ENCODE data around the gene CIBAR2.

Gene CIBAR2

DNA sequence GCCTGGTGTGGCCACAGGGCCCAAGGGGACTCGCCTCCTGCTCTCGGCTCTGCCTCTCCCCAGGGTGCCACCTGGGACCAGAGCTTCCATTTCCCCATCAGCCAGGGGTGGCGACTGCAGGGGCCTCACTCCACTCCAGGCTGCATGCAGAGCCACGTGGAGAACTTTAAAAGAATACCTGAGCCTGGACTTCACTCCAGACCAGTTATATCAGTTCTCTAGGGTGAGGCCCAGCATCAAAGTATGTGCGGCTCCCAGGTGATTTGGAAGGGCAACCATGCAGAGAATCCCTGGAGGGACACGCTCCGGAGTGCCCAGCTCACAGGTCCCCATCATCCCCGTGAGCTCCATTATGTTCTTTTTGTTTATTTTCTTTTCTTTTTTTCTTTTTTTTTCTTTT, 44.8 kb downstream of the CIBAR2 start:
- H3K4me3 ChIP-seq (ENCODE audit: low read depth, low read length), result no peak overlapping the region
- TF ChIP-seq, protein P1, sequence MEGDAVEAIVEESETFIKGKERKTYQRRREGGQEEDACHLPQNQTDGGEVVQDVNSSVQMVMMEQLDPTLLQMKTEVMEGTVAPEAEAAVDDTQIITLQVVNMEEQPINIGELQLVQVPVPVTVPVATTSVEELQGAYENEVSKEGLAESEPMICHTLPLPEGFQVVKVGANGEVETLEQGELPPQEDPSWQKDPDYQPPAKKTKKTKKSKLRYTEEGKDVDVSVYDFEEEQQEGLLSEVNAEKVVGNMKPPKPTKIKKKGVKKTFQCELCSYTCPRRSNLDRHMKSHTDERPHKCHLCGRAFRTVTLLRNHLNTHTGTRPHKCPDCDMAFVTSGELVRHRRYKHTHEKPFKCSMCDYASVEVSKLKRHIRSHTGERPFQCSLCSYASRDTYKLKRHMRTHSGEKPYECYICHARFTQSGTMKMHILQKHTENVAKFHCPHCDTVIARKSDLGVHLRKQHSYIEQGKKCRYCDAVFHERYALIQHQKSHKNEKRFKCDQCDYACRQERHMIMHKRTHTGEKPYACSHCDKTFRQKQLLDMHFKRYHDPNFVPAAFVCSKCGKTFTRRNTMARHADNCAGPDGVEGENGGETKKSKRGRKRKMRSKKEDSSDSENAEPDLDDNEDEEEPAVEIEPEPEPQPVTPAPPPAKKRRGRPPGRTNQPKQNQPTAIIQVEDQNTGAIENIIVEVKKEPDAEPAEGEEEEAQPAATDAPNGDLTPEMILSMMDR (IDR thresholded peaks at IDR 0.05; ENCODE audit: low read depth, low read length), result no peak

DNA sequence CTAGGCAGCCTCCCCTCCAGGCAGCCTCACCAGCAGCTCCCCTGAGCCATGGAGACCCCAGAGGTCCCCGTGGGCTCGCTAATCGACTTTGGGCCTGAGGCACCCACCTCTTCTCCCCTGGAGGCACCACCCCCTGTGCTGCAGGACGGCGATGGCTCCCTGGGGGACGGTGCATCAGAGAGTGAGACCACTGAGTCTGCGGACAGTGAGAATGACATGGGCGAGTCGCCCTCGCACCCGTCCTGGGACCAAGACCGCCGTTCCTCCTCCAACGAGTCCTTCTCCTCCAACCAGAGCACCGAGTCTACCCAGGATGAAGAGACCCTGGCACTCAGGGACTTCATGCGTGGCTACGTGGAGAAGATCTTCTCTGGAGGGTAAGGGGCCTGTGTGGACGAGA, 45.2 kb downstream of the CIBAR2 start:
- H3K4me3 ChIP-seq (ENCODE audit: low read depth, low read length), result no peak overlapping the region
- TF ChIP-seq, protein P1 (IDR thresholded peaks at IDR 0.05; ENCODE audit: low read depth, low read length), result no peak

DNA sequence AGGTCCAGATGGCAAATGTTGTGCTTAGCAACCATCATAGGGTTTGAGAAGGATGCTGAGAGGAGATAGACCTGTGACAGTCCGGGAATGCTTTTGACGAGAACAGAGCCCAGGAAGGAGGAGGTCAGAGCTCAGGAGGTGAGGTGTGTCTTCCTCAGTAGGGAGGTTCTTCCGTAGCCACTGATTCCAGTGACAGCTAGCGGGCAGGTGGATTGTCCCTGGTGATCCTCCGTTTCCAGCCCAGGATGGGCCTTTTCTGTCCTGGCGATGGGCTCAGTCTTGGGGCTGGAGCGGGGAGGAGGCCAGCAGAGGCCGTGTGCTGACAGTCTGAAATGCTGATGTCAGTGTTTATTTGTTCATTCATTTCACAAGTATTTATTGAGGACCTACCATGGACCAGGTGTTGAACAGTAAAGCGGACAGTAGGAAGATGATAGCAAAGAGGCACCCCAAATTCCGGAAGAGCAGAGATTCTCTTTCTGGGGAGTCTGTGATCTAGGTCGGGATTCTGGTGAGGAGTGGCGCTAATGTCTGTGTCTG, 45.9 kb downstream of the CIBAR2 start:
- no peak overlapping the region for H3K4me3 ChIP-seq (ENCODE audit: low read depth, low read length)
- TF ChIP-seq, protein P1 (IDR thresholded peaks at IDR 0.05; ENCODE audit: low read depth, low read length), result no peak

DNA sequence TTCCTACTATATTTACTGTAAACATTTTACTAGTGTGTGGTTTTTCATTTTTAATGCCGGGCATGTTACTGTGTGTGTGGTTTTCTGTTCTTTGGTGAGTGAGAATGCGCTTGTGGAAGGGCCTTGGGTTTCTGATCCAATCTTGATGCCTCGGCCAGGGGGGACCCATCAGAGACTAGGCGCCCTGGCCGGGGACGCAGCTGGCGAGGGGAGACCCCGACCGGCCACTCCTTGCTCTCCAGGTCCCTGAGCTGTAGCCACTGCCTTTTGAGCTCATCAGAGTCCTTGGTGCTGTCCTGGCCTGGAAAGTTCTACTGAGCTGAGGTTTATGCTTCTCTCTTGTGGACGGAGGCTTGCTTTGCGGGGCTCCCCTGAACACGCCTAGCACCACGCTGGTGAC, 47.2 kb downstream of the CIBAR2 start:
- H3K4me3 ChIP-seq (ENCODE audit: low read depth, low read length), result no peak overlapping the region
- TF ChIP-seq, protein P1 (IDR thresholded peaks at IDR 0.05; ENCODE audit: low read depth, low read length), result no peak

DNA sequence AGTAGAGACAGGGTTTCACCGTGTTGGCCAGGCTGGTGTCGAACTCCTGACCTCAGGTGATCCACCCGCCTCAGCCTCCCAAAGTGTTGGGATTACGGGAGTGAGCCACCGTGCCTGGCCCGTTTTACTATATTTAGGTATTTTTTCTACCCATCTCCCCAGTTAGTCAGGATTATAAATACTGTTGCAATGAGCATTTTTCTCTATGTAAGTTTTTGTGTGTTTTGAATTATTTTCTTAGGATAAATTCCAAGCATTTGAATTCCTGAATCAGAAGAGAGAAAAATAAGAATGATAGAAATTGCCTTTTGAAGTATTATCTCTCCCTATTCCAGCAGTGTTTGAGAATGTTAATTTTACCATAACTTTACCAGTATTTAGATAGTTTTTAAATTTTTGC, 48.1 kb downstream of the CIBAR2 start:
- TF ChIP-seq, protein P1 (IDR thresholded peaks at IDR 0.05; ENCODE audit: low read depth, low read length), result no peak
- no peak overlapping the region for H3K4me3 ChIP-seq (ENCODE audit: low read depth, low read length)

DNA sequence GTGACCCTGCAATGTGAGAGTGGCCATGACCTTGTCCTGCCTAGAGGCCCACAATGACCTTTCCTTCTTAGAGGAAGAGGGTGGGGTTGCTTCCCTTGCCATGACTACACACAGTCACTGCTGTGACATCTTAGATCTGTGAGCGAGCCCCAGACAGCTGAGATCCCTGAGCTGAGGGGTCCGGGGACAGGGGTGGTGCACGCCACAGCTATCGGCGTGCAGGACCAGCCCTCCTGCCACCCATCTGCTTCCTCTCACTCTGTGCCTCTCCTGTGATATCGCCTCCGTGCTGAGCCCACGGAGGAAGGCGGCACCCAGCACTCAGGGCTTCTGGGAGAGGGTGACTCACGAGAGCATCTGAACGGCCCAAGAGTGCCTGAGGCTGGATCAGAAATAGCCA, 49.4 kb downstream of the CIBAR2 start:
- TF ChIP-seq, protein P1 (IDR thresholded peaks at IDR 0.05; ENCODE audit: low read depth, low read length), result no peak
- H3K4me3 ChIP-seq (ENCODE audit: low read depth, low read length), result no peak overlapping the region

DNA sequence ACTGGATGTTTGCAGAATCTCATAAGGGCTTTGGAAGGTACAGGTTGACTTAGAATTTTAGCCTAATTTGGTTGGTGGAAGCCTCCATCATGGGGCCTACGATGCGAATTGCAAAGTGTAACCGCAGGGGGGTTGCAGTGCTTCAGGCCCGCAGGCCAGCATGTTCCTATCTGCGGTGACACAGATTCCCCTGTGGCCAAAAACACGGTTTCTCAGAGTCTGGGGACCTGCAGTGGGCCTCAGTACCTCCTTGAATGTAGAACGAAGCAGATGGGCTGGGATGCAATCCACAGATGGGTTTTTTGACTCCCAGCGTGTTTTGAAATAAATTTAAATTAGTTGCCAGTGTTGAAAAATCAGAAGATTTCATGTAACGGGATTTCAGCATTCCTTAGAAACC, 49.9 kb downstream of the CIBAR2 start:
- no peak overlapping the region for H3K4me3 ChIP-seq (ENCODE audit: low read depth, low read length)
- TF ChIP-seq, protein P1 (IDR thresholded peaks at IDR 0.05; ENCODE audit: low read depth, low read length), result no peak
